EH (cell line): ENCODE data around the gene IRF9.
"Not testable (repeated sequence)": the region's sequence is repeated elsewhere in the genome, so short reads cannot be mapped to it uniquely, and the experiment has no call there.

Experiments used
- DNase-seq: peaks from one replicate; pipeline ENCODE4 v3.0.0-alpha.2; 2015; ENCODE audit warnings: low read depth

Gene IRF9

GRCh38 chr14:24195186-24196070, 34.4 kb downstream of the IRF9 start, which contains the start of gene TM9SF1:
TSS of gene TM9SF1 (minus strand) at chr14:24195441. CDS start at chr14:24195019, 422 bp downstream.
- peak; percentile 88 for DNase-seq

GRCh38 chr14:24196071-24197055, 35.3 kb downstream of the IRF9 start:
- peak; percentile 37 for DNase-seq

- DNase-seq, result no peak
These were observed 36.0 kb downstream of the IRF9 start for GRCh38 chr14:24197056-24197450.

GRCh38 chr14:24198814-24199524, 37.9 kb downstream of the IRF9 start:
- no peak for DNase-seq

GRCh38 chr14:24202538-24202937, 41.5 kb downstream of the IRF9 start:
- DNase-seq, result not testable (repeated sequence)

- not testable (repeated sequence) for DNase-seq
These were observed 42.3 kb downstream of the IRF9 start for GRCh38 chr14:24203249-24203886.

- no peak for DNase-seq
These were observed 43.4 kb downstream of the IRF9 start for GRCh38 chr14:24204163-24205146.

- DNase-seq, result no peak
These were observed 45.4 kb downstream of the IRF9 start for GRCh38 chr14:24206260-24207103.

GRCh38 chr14:24207104-24207551, 46.1 kb downstream of the IRF9 start:
- no peak for DNase-seq

- no peak for DNase-seq
These were observed 46.6 kb downstream of the IRF9 start for GRCh38 chr14:24207625-24208024.

GRCh38 chr14:24211311-24211710, 50.2 kb downstream of the IRF9 start:
- DNase-seq, result no peak

GRCh38 chr14:24212924-24213865, 52.1 kb downstream of the IRF9 start, which contains the start of gene CHMP4A:
TSS of gene CHMP4A (minus strand) at chr14:24213488. CDS start at chr14:24213439, 49 bp downstream.
- peak; percentile 99 for DNase-seq

- DNase-seq, result no peak
These were observed 53.0 kb downstream of the IRF9 start for GRCh38 chr14:24213866-24214662.

GRCh38 chr14:24215495-24216344, 54.7 kb downstream of the IRF9 start, which contains the start of gene MDP1:
TSS of gene MDP1 (minus strand) at chr14:24216066. CDS start at chr14:24215955, 111 bp downstream.
- peak; percentile 87 for DNase-seq
